NCI-H2029 (cell line): Measurements from ENCODE around the gene RASSF3.
"Not testable (repeated sequence)": the region's sequence is repeated elsewhere in the genome, so short reads cannot be mapped to it uniquely, and the experiment has no call there.

Experiments used
- DNase-seq: peaks from one replicate; lab custom pipeline; 2025; lab: John Stamatoyannopoulos, UW

Gene RASSF3, protein sequence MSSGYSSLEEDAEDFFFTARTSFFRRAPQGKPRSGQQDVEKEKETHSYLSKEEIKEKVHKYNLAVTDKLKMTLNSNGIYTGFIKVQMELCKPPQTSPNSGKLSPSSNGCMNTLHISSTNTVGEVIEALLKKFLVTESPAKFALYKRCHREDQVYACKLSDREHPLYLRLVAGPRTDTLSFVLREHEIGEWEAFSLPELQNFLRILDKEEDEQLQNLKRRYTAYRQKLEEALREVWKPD

DNA sequence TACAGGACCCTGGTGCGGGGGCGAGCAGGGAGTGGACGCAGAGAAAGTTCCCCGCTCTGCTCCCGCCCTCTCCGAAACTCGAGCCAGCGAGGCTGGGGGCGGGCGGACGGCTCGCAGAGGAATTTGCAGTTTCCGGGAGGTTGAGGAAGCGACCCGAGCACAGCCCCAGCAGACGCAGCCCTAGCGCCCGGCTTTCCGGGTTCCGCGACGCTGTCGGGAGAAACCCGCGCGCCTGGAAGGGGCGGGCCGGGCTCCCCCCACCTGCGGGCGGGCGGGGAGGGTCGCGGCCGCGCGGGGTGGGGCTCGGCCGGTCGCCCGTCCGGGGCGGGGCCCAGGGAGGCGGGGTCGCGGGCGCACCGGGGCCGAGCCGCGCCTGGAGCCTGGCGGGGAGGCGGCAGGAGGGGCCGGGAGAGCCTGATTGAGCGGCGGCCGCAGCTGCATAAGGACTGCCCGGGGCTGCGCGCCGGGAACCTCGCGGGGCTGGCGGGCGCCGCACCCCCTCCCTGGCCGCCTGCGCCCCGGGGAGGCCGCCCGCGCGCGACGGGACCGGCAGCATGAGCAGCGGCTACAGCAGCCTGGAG, at the start of gene RASSF3:
Gene RASSF3 (plus strand): TSS at position 417 of the 581 bp plus-strand sequence. CDS start 138 bp downstream, at position 555.
- DNase-seq: peak; percentile 68

DNA sequence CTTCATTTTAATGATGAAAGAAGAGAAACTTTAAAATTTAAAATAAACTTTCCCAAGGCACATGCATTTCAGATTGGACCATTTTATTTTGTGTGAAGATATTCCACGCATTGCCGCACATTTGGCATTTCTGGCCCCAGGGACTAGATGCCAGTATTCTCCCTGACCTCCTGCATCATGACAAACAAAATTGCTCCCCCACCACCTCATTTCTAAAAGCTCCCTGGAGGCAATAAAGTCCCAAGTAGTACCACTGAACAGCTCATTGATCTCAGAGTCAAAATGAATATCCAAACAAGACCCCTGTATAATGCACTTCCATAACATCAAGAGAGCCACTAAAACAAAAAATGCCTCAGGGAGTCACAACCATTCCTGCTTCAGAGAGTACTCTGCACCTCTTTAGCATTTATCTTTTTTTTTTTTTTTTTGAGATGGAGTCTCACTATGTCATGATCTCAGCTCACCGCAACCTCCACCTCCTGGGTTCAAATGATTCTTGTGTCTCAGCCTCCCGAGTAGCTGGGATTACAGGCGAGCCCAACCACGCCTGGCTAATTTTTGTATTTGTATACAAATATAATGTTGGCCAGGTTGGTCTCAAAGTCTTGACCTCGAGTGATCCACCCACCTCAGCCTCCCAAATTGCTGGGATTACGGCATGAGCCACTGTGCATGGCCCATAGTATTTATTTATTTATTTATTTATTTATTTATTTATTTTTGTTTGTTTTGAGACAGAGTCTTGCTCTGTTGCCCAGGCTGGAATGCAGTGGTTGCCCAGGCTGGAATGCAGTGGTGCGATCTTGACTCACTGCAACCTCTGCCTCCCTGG, 48.8 kb upstream of the RASSF3 start:
- DNase-seq: no peak

DNA sequence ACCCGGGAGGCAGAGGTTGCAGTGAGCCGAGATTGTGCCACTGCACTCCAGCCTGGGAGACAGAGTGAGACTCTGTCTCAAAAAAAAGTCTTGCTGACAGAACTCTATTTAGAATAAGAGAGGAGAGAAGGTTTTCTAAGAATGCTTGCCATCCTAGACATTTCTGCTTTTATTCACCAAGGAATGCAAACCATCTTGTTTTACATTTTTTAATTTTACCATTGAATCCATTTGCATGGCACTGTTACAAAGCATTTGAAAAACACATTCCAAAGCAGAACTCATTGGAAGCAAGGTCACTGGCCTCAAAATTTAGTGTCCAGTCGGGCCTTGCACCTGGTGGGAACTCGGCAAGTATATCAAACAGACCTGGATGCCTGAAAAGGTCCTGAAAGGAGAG, 44.2 kb upstream of the RASSF3 start:
- no peak for DNase-seq

DNA sequence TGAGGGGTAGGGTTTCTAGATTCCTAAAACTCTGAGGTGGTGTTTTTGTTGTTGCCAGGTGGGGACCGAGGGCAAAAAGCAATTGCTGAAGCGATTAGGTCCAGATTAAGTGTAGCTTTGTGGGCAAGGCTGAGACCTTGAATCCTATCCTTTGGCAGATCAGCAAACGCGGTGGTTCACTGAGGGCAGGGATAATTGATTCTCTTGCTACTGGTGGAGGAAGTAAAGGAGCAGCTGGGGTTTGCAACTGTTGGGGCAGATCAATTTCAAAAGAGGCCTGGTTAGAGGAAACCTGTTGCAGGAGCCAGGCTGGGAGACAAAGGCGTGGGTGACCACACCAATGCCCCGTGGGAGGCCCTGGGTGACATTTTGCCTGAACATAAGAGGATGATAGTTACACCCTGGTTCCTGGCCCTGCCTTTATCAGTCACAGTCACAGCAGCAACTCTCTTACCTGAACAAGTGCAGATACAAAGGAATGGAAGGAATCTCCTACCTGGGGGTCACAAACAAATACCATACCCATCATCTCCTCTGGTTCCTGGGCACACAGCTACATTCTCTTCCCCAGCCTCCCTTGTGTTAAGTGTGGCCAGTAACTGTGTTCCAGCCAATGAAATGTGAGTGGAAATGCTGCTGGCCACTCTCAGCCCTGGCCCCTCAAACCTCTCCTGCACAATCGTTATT, 43.3 kb upstream of the RASSF3 start:
- no peak for DNase-seq

DNA sequence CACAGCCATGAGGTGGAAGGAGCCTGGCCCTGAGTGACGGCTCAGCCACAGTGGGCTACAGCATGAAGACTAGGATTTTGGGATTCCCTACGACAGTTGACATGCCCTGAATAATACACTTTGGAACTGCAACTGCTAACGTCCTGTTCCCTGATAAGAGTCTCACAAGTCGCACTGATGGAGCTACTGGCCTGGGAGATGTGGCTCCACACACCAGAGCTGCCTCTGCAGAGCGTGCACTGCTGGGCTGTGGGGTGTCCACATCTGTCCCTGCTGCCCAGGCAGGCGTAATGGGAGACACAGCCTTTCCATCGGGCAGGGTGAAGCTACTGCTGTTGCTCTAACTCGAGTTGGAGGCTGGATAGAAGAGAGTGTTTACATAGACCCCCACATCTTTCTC, 42.7 kb upstream of the RASSF3 start:
- DNase-seq: no peak

DNA sequence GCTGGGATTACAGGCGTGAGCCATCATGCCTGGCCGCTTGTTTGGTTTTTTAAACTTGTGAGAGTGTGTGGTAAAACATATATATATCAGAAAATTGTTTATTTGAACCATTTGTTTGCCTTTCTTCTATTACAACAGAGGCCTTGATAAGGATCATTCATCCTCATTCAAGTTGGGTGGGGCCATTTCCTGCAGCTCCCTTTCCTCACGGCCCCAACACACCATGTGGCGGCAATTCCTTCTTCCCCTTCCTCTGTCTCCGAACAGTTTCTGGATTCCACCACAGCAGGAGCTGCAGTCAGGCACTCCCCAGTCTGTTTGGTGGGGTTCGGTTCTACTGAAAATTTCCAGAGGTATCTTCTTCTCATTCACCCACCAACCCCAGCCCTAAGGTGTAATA, 42.0 kb upstream of the RASSF3 start:
- no peak for DNase-seq

DNA sequence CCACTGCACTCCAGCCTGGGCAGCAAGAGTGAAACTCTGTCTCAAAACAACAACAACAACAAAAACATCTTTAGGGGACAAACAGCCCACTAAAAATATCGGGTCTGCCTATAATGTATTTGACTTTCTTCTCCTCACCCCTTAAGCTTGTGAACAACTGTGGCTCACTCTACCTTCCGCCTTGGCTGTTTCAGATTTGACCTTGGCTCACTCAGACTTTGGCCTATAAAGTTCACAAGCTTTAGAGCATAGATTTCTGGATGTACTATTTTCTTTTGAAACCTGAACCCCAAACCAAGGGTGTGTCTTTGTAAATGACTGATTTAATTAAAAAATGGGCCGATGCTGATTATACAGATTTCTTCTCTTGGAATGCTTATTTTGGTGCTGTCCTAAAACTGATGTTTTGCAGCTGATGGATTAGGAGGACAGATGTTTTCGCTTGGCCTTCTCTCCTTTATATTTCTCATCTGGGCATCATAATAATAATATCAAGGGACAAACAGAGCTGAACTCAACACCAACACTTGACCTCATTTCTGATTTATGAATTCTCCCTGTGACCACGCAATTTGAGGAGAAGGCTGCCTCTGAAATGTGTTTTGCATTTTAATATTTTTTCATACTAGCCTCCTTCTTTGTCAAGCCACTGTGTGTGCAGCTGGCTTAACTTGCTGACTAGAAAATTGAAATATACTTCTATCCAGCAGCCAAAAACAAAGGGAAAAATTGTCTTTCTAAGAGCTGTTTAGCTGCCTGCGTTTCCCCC, 40.2 kb upstream of the RASSF3 start:
- DNase-seq: no peak

DNA sequence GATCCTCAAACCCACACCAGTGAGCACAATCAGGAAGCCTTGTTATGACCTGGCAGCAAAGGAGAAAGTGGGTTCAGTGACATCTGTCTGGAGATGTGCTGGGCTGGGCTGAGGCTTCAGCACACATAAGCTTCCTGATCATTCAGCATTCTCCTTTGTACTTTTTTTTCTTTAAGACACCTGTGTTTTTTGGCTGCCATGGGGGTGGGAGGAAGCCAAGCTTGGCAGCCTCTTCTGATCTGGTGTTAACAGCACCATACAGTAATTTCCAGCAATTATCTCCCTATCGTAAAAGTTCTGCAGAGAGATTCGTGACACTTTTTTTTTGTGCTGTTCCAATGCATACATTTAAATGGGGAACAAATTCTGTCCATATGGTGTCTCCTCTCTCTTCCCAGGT, 38.9 kb upstream of the RASSF3 start:
- peak; percentile 23 for DNase-seq

DNA sequence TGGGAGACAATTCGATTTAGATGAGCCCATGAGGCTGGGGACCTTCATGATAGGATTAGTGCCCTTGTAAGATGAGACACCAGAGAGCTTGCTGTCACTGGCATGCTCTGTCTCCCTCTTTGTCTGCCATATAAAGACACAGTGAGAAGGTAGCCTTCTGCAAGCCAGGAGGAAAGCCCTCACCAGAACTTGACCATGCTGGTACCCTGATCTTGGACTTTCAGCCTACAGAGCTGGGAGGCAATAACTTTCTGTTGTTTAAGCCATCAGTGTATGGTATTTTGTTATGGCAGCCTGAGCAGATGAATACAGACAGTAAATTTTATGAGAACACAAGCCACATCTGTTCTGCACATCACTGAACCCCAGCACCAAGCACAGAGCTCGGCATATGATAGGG, 38.1 kb upstream of the RASSF3 start:
- DNase-seq: no peak

DNA sequence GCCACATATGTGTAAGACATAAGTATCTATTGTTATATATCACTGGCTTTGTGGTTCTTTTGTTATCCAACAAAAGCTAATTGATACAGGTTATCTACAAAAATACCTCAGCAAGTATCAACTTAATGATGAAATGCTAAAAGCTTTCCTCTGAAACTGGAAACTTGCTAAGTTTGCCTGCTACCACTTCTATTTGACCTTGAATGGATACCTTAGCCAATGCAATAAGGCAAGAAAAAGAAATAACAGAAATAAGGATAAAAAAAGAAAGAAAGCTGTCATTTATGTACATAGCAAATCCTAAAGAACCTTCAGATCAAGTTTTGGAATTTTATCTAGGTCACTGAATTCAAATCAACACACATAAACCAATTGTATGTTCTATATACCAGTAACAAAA, 35.5 kb upstream of the RASSF3 start:
- no peak for DNase-seq

DNA sequence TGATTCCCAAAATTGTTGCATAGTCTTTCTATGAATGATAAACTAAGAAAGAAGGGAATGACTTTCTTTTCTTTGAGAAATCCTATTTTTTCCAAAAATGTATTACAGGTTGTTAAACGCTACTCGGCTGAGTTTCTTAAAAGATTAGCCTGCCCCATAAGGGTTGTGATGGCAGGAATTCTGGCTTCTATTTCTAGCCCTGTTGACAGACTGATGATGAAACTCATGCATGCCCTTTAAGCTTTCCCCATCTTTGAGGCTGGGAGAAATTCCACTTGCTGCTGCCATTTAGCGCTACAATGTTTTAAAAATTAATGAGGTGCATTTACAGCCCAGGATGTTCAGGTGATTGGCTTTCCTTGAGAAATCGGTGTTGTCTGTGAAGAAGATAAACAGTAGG, 33.2 kb upstream of the RASSF3 start:
- DNase-seq: no peak

DNA sequence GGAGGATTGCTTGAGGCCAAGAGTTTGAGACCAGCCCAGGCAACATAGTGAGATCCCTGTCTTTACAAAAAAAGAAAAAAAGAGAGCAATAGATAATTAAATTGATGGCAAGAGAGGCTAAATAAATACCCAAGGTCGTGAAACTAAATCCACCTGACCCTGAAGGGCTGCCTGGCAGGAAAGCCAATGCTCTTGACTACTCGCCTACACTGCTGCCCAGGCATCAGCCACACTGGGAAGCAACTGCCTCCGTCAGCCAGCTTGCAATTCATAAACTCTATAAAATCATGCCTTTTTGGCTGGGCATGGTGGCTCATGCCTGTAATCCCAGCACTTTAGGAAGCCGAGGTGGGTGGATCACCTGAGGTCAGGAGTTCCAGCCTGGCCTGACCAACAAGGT, 31.7 kb upstream of the RASSF3 start:
- no peak for DNase-seq

DNA sequence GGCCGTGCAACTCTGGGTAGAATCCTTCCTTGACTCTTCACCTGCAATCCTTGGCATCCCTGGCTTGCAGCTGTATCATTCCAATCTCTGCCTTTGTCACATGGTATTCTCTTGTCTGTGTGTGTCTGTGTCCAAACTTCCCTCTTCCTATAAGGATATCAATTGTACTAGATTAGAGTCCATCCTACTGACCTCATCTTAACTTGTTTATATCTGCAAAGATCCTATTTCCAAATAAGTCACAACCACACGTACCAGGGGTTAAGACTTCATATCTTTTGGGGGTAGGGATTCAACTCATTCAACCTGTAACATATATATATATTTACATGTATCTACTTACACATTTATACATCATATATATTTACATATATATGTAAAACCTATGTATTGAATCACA, 29.6 kb upstream of the RASSF3 start:
- DNase-seq: no peak

DNA sequence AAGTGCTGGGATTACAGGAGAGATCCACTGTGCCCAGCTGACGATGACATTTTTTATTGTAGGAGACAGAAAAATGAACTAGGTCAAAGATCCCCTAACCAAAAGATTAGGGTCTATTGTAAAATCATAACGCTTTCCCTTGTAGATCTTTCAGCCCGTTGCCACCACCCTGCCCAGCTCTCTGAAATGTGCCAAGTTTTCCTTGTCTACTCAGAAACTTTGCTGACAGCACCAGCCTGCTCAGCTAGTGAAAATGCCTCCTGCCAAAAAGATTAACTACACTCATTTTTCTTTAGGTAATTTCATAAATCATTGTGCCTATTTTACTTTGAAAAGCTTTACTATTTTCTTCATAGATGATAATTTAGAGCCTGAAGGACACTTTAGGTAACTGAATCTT, 28.2 kb upstream of the RASSF3 start:
- no peak for DNase-seq

DNA sequence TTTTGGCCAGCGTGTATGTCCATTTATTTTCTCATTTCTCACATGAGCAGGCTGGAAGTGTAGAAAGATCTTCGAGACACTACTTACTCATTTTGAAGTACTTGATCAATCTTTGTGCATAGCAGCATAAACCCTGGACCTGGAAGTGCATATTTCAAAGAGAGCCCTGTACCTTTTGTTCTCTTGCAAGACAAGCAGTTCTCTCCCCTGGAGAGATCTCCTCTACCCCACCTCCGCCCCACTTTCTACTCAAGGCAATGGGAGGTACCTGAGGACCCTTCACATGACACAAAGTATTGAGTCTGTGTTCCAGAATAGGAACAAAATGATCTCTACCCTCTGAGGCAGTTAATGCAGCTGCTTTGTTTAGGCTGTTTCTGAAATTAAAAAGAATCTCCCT, 27.4 kb upstream of the RASSF3 start:
- DNase-seq: no peak

DNA sequence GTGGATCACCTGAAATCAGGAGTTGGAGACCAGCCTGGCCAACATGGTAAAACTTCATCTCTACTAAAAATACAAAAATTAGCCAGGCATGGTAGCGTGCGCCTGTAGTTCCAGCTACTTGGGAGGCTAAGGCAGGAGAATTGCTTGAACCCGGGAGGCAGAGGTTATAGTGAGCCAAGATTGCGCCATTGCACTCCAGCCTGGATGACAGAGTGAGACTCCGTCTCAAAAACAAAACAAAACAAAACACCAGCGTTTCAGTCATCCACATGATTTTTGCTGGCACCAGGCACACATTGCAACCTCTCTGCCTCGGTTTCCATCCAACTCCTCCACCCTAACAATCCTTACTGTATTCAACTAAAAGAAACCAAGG, 26.9 kb upstream of the RASSF3 start:
- DNase-seq: not testable (repeated sequence)

DNA sequence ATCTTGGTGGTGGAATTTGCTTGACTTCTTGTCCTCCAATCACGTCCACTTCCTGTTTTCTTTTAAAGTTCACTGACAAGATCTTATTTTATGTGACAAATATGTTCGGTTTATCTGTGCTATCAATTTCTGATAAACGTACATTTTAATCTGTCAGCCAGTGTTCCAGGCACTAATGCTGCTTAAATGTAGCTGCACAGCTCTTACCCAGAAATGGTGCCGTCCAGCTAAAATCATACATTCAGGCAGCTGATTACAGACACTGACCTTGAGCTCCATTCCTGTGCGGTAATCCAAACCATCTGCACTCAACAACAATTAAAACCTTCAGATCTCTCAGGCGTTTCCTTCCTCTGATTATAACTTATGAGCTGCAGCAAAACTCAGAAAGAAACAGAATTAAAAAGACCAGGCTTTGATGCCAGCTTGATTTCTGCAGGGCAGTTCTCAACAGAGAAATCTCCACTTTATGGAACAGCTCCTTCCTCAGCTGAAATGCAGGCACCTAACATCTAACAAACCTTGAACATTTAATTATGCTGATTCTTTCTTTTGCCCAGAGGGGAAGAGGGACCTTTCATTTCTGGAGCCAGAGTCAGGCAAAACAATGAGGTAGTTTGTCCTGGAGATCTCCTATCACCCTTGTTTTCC, 26.4 kb upstream of the RASSF3 start:
- no peak for DNase-seq

DNA sequence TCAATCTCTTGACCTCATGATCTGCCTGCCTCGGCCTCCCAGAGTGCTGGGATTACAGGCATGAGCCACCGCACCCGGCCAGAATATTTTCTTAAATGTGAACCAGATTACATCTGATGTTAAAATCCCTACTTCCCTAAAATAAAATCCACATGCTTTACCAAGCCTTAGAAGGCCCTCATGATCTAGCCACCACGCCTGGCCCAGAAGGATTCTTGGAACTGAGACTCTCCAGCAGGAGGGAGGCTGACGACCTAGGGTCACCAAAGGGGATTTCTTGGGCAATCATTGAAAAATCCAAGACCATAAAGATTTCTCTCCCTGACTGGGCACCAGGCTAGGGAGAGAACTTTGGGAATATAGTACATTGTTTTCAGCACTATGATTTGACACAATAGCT, 25.2 kb upstream of the RASSF3 start:
- DNase-seq: no peak

DNA sequence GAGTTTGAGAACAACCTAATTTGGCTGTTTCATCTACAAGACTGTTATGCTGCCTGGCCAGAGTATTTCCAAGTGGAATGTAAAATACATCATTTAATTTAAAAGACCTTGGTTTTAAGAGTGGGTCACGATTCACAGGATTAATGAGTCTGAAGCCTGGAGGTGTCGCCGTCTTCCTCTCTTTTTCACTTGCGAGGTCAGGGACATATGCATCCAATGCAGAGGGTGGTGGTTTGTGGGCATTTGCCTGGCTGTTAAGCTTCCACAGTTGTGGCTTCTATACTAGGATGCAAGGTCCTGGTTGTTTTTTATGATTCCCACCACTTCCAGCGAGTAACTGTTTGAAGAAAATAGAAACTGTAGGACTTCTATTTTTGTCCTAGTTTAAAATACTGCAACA, 22.8 kb upstream of the RASSF3 start:
- DNase-seq: no peak

DNA sequence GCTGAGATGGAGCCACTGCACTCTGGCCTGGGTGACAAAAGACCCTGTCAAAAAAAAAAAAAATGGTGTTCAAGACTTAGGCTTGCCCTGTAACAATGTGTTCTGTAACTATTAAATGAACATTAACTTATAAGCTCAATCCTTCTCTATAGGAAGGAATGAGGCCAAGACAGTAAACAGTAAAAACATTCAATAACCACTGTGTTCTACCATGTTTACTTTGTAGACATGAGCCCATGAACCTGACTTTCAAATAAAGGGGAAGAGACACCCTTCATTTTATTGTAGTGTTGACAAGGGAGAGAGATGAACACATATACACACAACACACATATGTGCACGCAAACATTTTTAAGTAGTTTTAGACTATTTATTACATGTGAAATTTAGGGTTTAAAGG, 20.1 kb upstream of the RASSF3 start:
- DNase-seq: no peak
